SK-N-SH (cell line): ENCODE data around the gene VANGL1.

Experiments used
- CTCF ChIP-seq: fragments of 200-600 bp; sonication (generic); IDR thresholded peaks from 2 replicates; pipeline ENCODE4 v1.6.1; 2017; ENCODE audit warnings: antibody characterized with exemption, mild to moderate bottlenecking, moderate library complexity
- ELF1 ChIP-seq: IDR thresholded peaks from 2 replicates; pipeline ENCODE4 v1.4.0; 2012
- EZH2phosphoT487 ChIP-seq: fragments of 200-600 bp; sonication (generic); IDR thresholded peaks from 2 replicates; pipeline ENCODE4 v1.6.1; 2017; ENCODE audit warnings: low read depth, mixed run types, mild to moderate bottlenecking, antibody characterized with exemption, moderate library complexity, borderline replicate concordance
- GABPA ChIP-seq: IDR thresholded peaks from 2 replicates; pipeline ENCODE4 v1.4.0; 2012; ENCODE audit warnings: low read depth, mild to moderate bottlenecking
- JUND ChIP-seq: IDR thresholded peaks from 2 replicates; pipeline ENCODE4 v1.4.0; 2012
- MAX ChIP-seq: IDR thresholded peaks from 2 replicates; pipeline ENCODE4 v1.4.0; 2012; ENCODE audit warnings: low read depth
- NFIC ChIP-seq: IDR thresholded peaks from 2 replicates; pipeline ENCODE4 v1.4.0; 2012; ENCODE audit warnings: borderline replicate concordance
- POLR2AphosphoS5 ChIP-seq: IDR thresholded peaks from 2 replicates; pipeline ENCODE4 v1.6.1; 2012; ENCODE audit warnings: low read depth, low read length
- RXRA ChIP-seq: IDR thresholded peaks from 2 replicates; pipeline ENCODE4 v1.4.0; 2012; ENCODE audit warnings: low read depth, mild to moderate bottlenecking, borderline replicate concordance

- TF ChIP-seq NFIC (no peak), EZH2phosphoT487 (no peak), CTCF (no peak), ELF1 (no peak), MAX (no peak), RXRA (no peak), JUND (no peak), POLR2AphosphoS5 (no peak), GABPA (no peak)
Measured at GRCh38 chr1:115732316-115732715, 90.5 kb downstream of the VANGL1 start.
